ENCODE measurements around the gene NPR2.

Gene NPR2

GRCh38 chr9:35847792-35848572 is 56.6 kb downstream of the NPR2 start:
- TF ChIP-seq CTCF (IDR thresholded peaks at IDR 0.05; ENCODE audit: low read depth, low read length) = no peak
- peak; percentile 57 for DNase-seq (ENCODE audit: extremely low read depth, low read depth)

- no peak for TF ChIP-seq CTCF (IDR thresholded peaks at IDR 0.05; ENCODE audit: low read depth, low read length)
- DNase-seq (ENCODE audit: extremely low read depth, low read depth) = no peak
Measured at GRCh38 chr9:35852267-35852815, 61.0 kb downstream of the NPR2 start.

- no peak for DNase-seq (ENCODE audit: extremely low read depth, low read depth)
- TF ChIP-seq CTCF (IDR thresholded peaks at IDR 0.05; ENCODE audit: low read depth, low read length) = no peak
Measured at GRCh38 chr9:35852876-35853865, 61.8 kb downstream of the NPR2 start.

- TF ChIP-seq CTCF (IDR thresholded peaks at IDR 0.05; ENCODE audit: low read depth, low read length) = no peak
- no peak for DNase-seq (ENCODE audit: extremely low read depth, low read depth)
Measured at GRCh38 chr9:35854091-35854762, 62.8 kb downstream of the NPR2 start.

GRCh38 chr9:35856206-35856605 is 64.8 kb downstream of the NPR2 start:
- DNase-seq (ENCODE audit: extremely low read depth, low read depth) = no peak
- TF ChIP-seq CTCF (IDR thresholded peaks at IDR 0.05; ENCODE audit: low read depth, low read length) = no peak

GRCh38 chr9:35856882-35857281 is 65.5 kb downstream of the NPR2 start:
- no peak for TF ChIP-seq CTCF (IDR thresholded peaks at IDR 0.05; ENCODE audit: low read depth, low read length)
- no peak for DNase-seq (ENCODE audit: extremely low read depth, low read depth)
